GM12891 (cell line): ENCODE measurements around the gene PLVAP.

ENCODE experiments used
- POLR2A ChIP-seq: IDR thresholded peaks from 2 replicates; pipeline ENCODE4 v1.6.1; 2011; ENCODE audit warnings: low read depth, low read length, control low read depth
- POLR2AphosphoS5 ChIP-seq: IDR thresholded peaks from 2 replicates; pipeline ENCODE4 v1.6.1; 2011; ENCODE audit warnings: low read depth, low read length, control low read depth
- SPI1 ChIP-seq: IDR thresholded peaks from 2 replicates; pipeline ENCODE4 v1.6.1; 2011; ENCODE audit warnings: low read depth, low read length, control low read depth
- TAF1 ChIP-seq: IDR thresholded peaks from 2 replicates; pipeline ENCODE4 v1.6.1; 2011; ENCODE audit warnings: low read depth, low read length, control low read depth

GRCh38 chr19:17365361-17365760 is 11.8 kb downstream of the PLVAP start:
- TF ChIP-seq POLR2A (no peak), SPI1 (no peak), TAF1 (no peak), POLR2AphosphoS5 (no peak)
